Cardiac fibroblast (primary cell): Measurements from ENCODE around the gene TSPOAP1.

Experiments
- DNase-seq, 2 donors: peaks; one replicate each; pipeline versions ENCODE4 v3.0.0 to v3.0.0-alpha.2; 2010; ENCODE audit warnings: low read depth in 2 of 2
- H3K4me3 ChIP-seq, 2 donors: replicated peaks in 1 of 2; 1 replicate in 1 of 2; 2 replicates in 1 of 2; pipeline ENCODE4 v1.5.1; 2011; ENCODE audit warnings: low read depth in 2 of 2, low read length in 2 of 2, mild to moderate bottlenecking in 2 of 2, moderate library complexity in 1 of 2
- TF ChIP-seq, protein P1 (sequence below): IDR thresholded peaks from one replicate; pipeline ENCODE4 v1.5.1; 2011; ENCODE audit warnings: low read depth, mild to moderate bottlenecking, low read length, inconsistent platforms

TSPOAP1 gene

DNA sequence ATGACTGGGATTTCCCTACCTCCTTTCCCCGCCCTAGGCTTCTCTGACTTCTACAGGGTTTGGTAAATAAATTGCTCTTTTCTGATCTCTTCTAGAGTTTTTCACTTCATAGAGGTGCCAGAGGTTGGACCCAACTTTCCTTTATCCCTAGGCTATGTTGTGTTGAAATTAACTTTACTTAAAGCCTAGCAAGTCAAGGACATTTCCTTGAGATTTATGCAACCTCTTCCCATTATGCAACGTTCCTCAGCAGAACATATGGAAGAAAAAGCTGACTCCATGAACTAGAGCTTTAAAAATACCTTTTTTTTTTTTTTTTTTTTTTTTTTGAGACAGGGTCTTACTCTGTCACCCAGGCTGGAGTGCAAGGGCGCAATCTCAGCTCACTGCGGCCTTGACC lies 63.3 kb downstream of the TSPOAP1 start:
- TF ChIP-seq, protein P1, sequence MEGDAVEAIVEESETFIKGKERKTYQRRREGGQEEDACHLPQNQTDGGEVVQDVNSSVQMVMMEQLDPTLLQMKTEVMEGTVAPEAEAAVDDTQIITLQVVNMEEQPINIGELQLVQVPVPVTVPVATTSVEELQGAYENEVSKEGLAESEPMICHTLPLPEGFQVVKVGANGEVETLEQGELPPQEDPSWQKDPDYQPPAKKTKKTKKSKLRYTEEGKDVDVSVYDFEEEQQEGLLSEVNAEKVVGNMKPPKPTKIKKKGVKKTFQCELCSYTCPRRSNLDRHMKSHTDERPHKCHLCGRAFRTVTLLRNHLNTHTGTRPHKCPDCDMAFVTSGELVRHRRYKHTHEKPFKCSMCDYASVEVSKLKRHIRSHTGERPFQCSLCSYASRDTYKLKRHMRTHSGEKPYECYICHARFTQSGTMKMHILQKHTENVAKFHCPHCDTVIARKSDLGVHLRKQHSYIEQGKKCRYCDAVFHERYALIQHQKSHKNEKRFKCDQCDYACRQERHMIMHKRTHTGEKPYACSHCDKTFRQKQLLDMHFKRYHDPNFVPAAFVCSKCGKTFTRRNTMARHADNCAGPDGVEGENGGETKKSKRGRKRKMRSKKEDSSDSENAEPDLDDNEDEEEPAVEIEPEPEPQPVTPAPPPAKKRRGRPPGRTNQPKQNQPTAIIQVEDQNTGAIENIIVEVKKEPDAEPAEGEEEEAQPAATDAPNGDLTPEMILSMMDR, result no peak
- no peak overlapping the region for H3K4me3 ChIP-seq
- no peak for DNase-seq

DNA sequence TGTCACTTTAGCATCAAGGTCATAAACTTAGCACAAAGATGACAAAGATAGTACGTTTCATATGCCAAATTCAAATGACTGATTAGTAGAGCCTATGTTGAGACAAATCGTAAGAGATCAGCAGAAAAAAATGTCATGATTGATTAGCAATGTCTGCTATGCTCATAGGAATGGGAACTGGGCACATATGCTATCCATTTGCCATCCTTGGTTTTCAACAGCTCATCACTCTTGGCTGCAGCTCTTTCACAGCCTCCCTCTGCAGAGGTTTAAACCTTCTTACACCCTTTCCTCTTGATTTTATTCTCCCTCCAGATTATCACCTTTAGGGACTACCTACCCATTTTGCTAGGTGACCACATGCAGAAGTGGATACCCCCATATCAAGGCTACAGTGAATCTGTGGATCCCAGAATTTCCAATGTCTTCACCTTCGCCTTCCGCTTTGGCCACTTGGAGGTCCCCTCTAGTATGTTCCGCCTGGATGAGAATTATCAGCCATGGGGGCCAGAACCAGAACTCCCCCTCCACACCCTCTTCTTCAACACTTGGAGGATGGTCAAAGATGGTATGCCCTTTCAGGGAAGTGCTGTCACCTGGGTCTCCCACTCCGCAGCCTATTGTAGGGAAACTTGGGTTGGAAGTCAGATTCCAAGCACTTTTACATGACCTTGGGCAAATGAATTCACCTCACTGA lies 64.0 kb downstream of the TSPOAP1 start:
- H3K4me3 ChIP-seq, result no peak overlapping the region
- TF ChIP-seq, protein P1, result no peak
- DNase-seq, result no peak

DNA sequence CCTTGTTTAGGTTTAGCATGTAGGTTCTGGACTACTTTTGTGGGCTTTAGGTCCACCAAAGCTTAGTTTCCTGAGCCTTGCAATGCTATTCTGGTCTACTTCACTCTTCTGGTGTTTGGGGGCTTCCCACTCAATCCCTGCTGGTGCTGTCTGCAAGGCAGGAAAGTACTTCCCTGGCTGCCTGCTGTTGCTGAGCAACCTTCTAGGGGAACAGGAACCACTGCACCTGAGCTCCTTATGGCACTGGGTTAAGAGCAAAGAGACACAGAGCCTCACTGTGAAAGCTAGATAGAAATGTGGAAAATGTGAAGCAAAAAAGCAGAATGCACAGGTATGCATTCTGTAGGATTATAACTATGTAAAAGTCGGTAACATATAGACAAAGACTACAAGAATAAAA lies 64.8 kb downstream of the TSPOAP1 start:
- no peak overlapping the region for H3K4me3 ChIP-seq
- TF ChIP-seq, protein P1, result no peak
- DNase-seq, result no peak

DNA sequence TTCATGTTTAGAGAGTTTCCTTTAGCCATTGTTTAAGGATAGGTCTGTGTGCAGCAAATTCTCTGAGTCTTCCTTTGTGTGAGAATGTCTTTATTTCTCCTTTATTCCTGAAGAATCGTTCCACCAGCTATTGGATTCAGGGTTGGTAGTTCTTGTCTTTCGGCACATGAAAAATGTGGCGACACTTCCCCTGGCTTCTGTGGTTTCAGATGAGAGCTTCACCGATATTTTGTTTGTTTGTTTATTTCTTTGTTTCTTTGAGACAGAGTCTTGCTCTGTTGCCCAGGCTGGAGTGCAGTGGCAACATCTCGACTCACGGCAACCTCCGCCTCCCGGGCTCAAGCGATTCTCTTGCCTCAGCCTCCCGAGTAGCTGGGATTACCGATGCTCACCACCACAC lies 66.4 kb downstream of the TSPOAP1 start:
- no peak overlapping the region for H3K4me3 ChIP-seq
- DNase-seq, result no peak
- TF ChIP-seq, protein P1, result no peak

GRCh38 chr17:58254803-58255202 lies 73.8 kb downstream of the TSPOAP1 start:
- TF ChIP-seq, protein P1, result no peak

DNA sequence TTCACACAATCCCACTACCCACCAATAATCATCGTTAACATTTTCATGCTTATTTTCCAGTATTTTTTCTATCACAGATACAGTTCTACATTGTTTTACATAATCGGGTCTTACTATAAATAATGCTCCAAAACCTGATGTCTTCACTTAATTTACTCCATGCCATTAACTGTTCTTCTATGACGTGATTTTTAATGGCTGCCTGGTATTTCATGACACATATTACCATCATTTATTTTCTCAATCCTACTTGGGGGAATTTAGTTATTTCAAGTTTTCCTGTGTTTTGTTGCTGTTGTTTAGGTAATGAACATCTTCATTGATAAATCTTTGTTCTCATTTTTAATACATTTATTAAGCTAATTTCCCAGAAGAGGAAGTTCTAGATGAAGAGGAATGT lies 75.5 kb downstream of the TSPOAP1 start:
- H3K4me3 ChIP-seq, result no peak overlapping the region
- TF ChIP-seq, protein P1, result no peak
- no peak for DNase-seq

More at GRCh38 chr17:58254803-58255202, 73.8 kb downstream of the TSPOAP1 start:
- no peak overlapping the region for H3K4me3 ChIP-seq
- DNase-seq, result no peak

DNA sequence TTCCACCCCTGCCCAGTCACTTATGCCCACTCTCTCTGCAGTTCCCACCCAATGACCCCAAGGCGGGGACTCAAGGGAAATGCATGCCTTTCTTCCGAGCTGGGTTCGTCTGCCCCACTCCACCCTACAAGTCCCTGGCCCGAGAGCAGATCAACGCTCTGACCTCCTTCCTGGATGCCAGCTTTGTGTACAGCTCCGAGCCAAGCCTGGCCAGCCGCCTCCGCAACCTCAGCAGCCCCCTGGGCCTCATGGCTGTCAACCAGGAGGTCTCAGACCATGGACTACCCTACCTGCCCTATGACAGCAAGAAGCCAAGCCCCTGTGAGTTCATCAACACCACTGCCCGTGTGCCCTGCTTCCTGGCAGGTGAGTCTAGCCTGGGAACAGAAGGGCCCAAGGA lies 76.5 kb downstream of the TSPOAP1 start:
- no peak for DNase-seq
- TF ChIP-seq, protein P1, result no peak
- no peak overlapping the region for H3K4me3 ChIP-seq
